IPS DF 19.7 (cell line): ENCODE results near the gene C1QL2.
A peak's percentile ranks its signal among the peaks of the same experiment; 100 is the strongest.

Source experiments
- DNase-seq: peaks from one replicate; pipeline ENCODE4 v3.0.0-alpha.2; 2013; ENCODE audit warnings: low read depth, low spot score

Gene C1QL2

GRCh38 chr2:119179202-119179601, 20.7 kb upstream of the C1QL2 start:
- no peak for DNase-seq

DNA sequence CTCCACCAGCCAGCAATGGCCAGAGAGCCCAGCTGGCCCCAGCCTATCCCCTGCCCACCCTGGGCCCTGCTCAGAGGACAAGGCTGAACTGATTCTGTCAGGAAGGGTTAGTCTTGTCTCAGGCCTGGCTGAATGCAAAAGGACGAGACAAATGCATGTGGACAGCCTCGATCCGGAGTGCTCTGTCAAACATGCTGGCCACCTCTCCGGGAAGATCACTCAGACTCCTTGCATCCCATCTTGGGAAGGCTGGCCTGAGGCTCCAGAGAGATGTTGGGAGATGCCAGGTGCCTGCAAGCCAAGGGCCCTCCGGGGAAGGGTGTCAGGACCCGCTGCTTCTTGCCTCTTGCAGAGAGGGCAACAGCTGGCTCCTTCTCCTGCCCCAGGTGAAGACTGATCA, 20.2 kb upstream of the C1QL2 start:
- DNase-seq = no peak

DNA sequence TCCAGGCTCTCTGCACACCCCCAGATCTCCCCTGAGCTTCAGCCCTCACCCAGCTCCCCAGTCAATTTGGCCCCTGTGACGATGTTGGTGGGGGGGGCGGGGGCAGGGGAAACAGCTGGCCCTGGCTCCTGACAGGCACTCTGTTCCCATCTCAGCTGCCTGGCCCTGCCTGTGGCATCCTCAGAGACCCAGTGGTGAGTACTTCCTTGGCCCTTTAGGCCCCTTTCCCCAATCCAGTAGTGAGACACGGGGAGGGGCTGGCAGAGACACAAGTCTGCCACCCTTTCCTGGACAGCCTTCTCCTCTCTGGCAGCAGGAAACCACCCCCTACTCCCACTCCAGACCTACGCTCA, 19.3 kb upstream of the C1QL2 start:
- no peak for DNase-seq

DNA sequence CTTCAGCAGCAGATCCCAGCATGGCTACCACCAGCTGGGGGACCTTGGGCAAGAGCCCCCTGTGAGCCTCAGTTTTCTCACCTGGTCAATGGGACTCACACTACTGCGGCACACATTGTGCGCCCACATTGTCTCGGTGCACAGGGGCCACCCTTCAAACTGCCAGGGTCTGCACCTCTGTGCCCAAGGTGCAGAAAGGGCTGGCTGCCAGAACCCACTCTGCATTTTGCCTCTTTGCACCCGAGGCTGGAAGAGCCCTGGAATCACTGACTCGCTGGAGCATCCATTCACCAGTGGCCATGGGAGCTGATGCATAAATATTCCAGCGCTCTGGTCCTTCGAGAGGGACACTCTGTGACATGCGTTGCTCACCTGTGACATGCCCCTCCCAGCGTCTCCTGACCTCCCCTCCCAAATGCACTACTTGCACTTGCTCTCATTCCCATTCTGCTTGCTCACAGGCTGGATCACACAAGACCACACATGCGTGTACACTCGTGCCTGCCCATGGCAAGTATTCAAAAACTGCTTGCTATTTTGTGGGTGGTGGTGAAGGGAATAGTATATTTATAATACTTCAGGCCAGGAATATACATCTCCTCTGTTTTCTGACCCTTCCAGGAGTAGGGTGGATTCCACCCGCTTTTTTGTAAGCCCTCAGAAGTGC, 18.8 kb upstream of the C1QL2 start:
- DNase-seq = no peak

DNA sequence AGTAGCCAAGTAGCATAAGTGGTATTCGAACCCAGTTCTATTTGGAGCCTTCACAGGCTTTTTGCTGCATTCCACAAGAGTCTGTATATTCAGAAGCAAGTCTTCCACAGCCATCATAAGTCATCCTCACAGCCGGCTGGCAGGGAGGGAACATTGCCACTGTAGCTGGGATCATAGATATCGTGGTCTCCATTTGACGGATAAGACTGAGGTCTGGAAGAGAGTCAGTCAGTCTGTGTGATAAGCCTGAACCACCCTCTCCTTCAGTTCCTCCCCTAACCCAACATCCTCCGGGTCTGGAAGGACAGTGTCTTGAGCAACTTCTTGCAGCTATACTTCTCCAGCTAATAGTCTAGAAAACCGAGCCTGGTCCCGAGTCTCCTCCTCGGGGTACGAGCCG, 17.0 kb upstream of the C1QL2 start:
- DNase-seq = no peak

DNA sequence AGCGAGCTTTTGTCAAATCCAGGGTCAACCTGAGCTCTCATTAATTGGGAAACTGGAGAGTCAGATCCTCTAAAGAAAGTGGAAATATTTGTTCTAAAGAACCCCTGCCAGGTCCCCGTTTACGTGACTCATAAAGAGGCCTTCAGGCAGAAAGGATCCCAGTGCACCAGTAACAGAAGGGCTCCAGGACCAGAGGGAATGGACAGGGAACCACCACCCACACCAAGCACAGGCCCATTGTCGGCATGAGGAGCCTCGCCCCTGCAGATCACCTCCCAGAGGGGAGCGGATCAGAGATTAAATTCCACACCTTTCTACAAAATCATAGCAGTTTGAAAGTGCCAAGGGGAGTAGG, 16.4 kb upstream of the C1QL2 start:
- no peak for DNase-seq

DNA sequence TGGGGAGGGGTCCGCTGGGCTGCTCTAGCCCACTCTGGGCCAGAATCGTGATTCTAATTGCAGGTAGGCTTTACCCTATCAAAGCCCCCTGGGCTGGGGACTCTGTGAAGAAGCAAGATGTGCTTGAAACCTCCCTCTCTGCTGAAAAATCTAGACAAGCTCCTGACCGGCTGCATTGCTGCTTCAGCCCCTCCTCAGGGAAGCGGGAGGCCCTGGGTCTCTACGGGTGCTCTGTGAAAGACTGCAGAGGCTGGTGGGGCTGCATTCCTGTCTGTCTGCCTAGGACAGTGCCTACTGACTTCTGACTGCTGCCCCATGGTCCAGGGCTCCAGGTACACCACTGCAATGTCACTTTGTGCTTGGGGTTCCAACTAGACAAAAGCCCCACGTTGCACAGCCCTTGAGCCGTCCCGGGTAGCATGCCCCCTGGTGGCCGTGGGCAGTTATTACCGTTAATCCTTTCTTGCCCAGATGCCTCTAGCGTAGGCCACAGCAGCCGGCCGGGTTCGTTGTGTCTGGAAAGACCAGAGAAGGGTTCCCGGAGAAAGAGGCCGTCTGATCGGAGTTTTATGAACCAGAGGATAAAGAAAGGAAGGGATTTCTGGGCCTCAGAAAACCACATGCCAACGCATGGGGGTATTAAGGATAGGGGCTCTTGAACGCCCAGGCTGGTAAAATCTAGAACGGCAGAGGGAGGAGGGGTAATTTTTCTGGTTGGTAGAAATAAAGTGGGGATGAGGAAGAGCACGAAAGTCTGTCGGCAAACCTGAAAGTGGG, 15.9 kb upstream of the C1QL2 start:
- DNase-seq = no peak

- DNase-seq = no peak
Measured at GRCh38 chr2:119173556-119174060, 15.1 kb upstream of the C1QL2 start.

DNA sequence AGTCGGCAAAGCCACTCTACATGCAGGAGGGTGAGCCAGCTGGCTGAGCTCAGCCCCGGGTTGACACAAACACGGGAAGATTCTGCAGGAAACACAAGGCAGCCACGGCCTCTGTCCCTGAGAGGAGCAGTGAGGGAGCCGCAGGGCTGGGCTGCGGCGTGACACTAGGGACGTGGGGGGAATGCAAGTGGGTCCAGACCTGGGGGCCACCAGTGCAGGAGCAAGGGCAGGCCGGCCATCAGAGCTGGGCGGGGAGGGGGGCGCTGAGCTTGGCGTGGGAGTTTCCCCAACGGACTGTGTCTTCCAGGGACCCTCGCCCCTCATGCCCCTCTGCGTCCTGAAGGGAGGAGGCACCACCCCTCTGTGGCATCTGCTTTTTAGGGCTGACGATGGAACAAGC, 12.0 kb upstream of the C1QL2 start:
- no peak for DNase-seq

DNA sequence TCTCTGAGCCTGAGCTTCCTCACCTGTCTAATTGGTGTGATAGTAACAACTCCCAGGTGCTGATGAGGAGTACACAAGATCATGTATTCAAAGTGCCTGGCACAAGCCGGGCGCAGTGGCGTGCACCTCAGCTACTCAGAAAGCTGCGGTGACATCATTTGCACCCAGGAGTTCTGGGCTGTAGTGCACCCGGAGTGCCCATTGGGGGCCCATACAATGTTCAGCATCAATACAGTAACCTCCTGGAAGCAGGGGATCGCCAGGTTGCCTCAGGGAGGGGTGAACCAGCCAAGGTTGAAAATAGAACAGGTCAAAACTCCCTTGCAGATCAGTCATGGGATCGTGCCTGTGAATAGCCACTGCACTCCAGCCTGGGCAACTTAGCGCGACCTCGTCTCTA, 11.2 kb upstream of the C1QL2 start:
- no peak for DNase-seq

- no peak for DNase-seq
Measured at GRCh38 chr2:119160361-119160990, 1.9 kb upstream of the C1QL2 start.

- no peak for DNase-seq
Measured at GRCh38 chr2:119157850-119158511, 570 bp downstream of the C1QL2 start.

GRCh38 chr2:119156891-119157773, 1.4 kb downstream of the C1QL2 start:
- no peak for DNase-seq

DNA sequence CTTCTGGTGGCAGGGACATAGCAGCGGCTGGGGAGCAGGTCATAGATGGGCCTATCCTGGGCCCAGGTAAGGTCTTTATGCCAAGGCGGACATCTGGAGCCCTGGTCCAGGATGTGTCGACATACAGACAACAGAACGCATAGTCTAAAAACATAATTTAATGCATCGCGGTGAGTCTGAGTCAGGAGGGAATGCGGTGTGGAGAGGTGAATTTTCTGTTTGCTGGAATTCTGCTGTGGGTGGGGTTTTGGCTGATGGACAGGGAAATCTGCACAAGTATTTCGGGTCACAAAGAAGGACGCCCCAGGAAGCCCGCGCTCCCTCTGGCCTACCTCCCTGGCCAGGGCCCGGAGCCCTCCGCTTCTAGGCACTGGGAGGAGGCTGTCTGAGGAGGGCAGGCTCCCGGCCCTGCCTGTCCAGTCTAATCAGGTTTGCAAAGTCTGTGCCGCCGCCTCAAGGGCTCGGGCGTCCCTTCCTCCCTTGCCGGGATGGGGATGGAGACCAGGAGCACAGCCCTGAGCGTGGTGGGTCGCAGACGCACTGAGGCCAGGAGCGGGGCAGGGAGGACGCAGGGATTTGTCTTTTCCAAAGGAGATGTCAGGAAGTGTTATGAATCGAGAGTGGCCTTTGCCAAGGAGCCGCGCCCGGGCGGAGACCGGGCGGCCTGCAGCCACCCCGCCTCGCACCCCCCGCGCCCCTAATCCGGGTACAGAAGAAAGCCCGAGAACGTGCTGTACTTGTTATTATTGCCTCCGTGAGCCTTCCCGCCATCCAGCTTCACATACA, 2.3 kb downstream of the C1QL2 start:
- DNase-seq = no peak

DNA sequence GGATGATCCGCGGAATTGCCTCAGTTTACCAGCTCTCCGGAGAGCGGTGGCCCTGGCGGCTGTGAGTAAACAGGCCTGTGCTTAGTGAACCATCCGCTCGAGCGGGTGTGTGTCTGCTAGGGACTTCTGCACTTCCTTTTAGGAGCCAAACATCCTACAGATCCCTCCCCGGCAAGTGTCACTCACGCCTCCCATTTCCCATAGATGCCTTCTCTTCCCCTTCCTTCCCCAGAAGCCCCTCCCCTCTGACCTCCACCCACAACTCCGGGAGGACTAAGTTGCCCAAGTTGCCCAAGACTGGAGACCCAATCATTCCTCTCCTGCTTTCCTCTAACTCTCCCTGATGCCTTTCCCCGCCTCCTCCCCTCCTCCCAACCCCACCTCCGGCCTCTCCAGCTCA, 2.9 kb downstream of the C1QL2 start:
- peak; percentile 97 for DNase-seq

DNA sequence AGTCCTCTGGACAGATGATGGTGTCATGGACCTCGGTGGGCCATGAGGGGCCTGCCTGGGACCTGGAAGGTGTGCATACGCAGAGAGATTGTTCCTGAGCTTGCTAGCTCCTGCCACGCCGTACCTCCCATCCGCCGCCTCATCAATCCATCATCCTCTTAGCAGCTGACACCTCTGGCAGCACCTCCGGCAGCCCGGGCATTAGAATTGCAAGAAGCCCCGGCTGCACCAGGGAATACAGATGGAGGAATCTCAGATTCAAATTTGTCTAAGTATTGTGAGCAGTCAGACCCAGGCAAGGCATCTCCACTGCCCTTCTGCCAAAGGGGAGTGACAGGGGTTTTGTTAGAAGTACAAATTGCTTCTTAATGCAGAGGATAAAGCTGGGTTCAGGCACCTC, 4.5 kb downstream of the C1QL2 start:
- no peak for DNase-seq

DNA sequence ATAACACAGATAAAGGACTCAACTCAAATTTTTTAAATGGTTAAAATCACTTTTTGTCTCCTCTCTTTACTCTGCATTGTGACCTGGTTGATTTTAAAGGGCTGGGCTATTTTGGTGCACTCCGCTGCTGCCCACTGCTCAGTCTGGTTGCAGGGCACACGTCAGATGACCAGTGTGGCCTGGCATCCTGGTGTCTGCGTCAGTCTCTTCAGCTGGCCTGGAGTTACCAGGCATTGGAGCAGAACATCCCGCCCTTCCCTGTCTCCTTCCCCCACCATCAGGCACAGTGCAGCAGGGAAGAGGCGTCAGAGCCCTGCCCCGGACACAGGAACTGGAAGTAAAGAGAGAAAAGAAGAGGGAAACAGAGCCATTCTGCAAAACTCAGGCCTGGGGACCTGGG, 8.9 kb downstream of the C1QL2 start:
- no peak for DNase-seq

GRCh38 chr2:119147776-119148715, 10.5 kb downstream of the C1QL2 start:
- DNase-seq = no peak

- no peak for DNase-seq
Measured at GRCh38 chr2:119144806-119145205, 13.7 kb downstream of the C1QL2 start.

DNA sequence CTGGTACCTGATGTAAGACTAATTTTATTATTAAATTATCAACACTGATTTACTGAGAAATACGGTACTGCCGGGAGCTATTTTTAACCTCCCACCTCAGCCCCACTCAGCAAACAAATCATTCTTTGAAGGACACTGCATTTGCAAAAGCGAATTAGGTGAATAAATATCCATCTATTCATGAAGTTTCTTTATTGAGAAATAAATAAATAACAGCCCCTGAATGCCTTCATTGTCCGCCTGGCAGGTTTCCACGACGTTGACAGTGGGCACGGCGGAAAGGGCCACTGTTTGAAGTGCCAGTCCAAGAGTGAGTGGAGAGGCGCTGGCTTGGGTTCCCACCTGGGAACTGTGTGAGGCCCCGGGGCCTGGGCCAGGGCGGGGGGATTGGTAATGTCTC, 15.7 kb downstream of the C1QL2 start:
- DNase-seq = no peak
